Activated CD8-positive, alpha-beta memory T cell treated with anti-CD3 and anti-CD28 coated beads, Interleukin-2, amount 50 U/mL, for 4 hours (primary cell): ENCODE results near the gene OR7E24.

ENCODE experiments used
- DNase-seq: peaks from one replicate; pipeline ENCODE4 v3.0.0-alpha.2; 2020

Gene OR7E24

DNA sequence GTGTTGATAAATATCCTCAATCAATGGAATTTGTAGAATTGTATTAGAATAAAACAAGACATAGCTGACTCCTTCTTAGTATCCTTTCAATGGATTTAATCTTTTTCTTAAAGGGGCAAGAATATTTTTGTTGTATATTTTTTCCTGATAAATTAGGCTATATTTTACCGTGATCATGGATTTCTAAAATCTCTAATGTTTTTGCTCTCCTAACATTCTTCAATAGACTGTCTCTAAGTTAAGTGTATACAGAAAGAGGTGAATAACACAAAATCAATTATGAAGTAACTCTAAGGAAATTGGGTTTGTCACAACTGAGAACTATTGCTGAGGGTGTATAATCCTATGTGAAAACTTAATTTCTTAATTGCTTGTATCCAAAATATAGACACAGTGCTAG, at the start of gene OR7E24:
Gene OR7E24 (plus strand): TSS at position 301 of the 400 bp plus-strand sequence. CDS start 114 bp downstream, outside the sequence.
- DNase-seq = no peak

DNA sequence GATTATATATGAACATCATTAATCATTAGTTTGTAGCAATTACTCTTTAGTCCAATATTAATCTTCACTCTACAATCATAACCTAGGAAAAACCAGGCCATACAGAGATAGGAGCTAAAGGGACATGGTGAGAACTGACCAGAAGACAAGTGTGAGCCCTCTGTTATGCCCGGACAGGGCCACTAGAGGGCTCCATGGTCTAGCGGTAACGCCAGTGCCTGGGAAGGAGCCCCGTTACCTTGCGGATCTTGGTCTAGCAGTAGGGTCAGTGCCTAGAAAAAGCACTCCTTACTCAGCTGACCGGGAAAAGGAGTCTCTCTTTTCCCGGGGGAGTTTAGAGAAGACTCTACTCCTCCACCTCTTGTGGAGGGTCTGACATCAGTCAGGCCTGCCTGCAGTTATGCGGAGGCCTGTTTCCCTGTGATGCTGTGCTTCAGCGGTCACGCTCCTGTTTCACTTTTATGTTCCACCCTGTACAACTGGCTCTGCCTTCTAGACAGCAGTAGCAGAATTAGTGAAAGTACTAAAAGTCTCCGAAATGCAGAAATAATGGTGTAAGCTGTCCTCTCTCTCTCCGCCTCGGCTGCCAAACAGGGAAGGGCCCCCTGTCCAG, 45.1 kb upstream of the OR7E24 start:
- peak; percentile 67 for DNase-seq

GRCh38 chr19:9219489-9219888, 31.2 kb upstream of the OR7E24 start, which contains the start of gene OR7D4:
TSS of gene OR7D4 (minus strand) at chr19:9219589. CDS start at chr19:9214837, 4,752 bp downstream.
- DNase-seq = no peak

DNA sequence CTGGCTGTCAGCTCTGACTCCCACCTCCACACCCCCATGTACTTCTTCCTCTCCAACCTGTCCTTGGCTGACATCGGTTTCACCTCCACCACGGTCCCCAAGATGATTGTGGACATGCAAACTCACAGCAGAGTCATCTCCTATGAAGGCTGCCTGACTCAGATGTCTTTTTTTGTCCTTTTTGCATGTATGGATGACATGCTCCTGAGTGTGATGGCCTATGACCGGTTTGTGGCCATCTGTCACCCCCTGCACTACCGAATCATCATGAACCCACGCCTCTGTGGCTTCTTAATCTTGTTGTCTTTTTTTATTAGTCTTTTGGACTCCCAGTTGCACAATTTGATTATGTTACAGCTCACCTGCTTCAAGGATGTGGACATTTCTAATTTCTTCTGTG, 506 bp downstream of the OR7E24 start:
- DNase-seq = no peak

DNA sequence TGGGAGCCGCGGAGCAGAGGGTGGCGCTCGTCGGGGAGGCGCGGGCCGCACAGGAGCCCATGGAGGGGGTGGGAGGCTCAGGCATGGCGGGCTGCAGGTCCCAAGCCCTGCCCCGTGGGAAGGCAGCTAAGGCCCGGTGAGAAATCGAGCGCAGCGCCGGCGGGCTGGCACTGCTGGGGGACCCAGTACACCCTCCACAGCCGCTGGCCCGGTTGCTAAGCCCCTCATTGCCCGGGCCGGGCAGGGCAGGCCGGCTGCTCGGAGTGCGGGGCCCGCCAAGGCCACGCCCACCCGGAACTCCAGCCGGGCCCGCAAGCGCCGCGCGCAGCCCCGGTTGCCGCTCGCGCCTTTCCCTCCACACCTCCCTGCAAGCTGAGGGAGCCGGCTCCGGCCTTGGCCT, 32.8 kb downstream of the OR7E24 start:
- DNase-seq = peak; percentile 40

DNA sequence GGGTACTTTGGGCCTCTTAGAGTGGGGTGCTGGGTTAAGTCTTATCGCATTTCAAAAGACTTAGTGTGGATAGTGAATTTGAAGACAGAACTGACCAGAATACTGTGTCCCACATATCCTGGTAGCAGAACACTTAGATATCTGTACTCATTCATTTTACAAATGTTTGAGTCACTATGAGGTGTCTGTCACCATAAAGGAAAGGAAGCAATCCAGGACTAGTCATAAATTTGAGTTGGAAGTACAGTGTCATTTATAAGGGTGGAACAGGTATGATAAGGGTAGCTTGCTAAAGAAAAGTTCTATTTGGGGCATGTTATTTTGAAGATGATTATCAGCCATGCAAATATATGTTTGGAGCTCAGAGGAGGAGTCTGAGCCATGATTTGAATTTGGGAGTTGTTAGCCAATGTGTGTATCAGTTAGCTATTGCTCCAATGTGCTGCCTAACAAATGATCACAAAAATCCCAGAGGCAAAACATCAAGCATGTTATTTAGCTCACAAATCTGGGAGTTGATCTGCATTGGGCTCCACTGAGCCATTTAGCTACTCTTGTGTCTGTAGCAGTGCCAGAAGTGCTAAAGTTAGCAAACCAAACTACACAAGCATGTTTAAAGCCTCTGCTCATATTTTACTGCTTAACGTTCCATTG, 38.6 kb downstream of the OR7E24 start:
- no peak for DNase-seq

- no peak for DNase-seq
Measured at GRCh38 chr19:9295411-9295849, 44.7 kb downstream of the OR7E24 start.

DNA sequence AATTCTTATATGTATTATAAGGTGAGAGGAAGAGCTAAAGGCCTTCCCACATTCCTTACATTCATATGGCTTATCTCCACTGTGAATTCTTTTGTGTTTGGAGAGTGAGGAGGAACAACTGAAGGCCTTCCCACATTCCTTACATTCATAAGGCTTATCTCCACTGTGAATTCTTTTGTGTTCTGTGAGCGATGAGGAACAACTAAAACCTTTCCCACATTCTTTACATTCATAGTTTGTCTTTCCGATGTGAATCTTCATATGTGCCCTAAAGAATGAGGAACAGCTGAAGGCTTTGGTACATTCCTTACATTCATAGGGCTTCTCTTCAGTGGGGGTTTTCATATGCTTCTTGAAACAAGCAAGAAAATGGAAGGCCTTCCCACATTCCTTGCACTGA, 45.6 kb downstream of the OR7E24 start:
- no peak for DNase-seq
